Nephron (organoid): ENCODE data around the gene SCLT1.

Experiments
- H3K27ac Mint-ChIP-seq, 3 experiments: 2 replicates each; pipeline ENCODE4 v1.8.0; 2020; ENCODE audit warnings: mixed read lengths in 3 of 3, mild to moderate bottlenecking in 2 of 3, moderate library complexity in 1 of 3
- H3K27me3 Mint-ChIP-seq: 2 replicates; pipeline ENCODE4 v1.8.0; 2021; ENCODE audit warnings: low read depth, mild to moderate bottlenecking, moderate library complexity, mixed read lengths
- H3K36me3 Mint-ChIP-seq: 2 replicates; pipeline ENCODE4 v1.8.0; 2020; ENCODE audit warnings: low read depth, mixed read lengths
- H3K4me1 Mint-ChIP-seq: 2 replicates; pipeline ENCODE4 v1.8.0; 2020; ENCODE audit warnings: mixed read lengths
- H3K4me3 Mint-ChIP-seq, 3 experiments: 2 replicates each; pipeline ENCODE4 v1.8.0; 2020; ENCODE audit warnings: mild to moderate bottlenecking in 3 of 3, mixed read lengths in 3 of 3, moderate library complexity in 2 of 3
- H3K9me3 Mint-ChIP-seq: 2 replicates; pipeline ENCODE4 v1.8.0; 2020; ENCODE audit warnings: mixed read lengths
- TF ChIP-seq, protein P1 (sequence below), 3 experiments: fragments of 200-600 bp; sonication (generic); IDR thresholded peaks; one replicate each; pipeline ENCODE4 v1.5.0; 2021; ENCODE audit warnings: antibody characterized with exemption in 3 of 3; ENCODE audit not compliant: unreplicated experiment in 3 of 3

Gene SCLT1

DNA sequence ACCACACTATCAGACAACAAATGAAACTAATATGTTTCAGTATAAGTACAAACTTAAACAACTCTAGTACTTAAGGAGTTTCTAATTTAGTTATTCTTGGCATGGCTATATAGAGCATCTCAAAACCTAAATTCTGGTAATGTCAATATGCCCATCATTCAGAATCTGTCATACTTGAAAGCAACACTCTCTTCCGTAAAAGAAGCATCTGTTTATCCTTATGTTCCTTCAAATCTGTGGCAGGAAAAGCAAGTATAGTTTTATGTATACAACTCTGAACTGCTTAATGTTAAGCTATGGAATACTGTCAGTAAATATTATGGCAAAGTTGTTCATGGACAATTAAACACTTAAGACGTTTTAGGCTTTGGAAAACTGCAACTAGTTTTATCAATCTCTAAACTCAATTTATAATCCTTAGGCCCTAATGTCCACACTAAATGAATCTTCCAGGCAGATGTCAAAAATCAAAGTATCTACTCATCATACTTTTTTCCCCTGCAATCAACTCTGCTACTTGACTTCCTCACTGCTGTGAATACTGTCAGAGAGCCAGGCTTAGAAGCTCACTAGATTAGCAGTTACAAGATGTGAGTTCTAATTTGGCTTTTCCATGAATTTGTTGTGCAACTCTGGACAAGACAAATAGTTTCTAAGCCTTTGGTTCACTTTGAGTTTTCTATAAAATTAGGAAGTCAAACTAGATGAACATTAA lies 109.4 kb downstream of the SCLT1 start:
- H3K27ac Mint-ChIP-seq = no peak overlapping the region
- no peaks in the 10 kb centered on the region for H3K4me1 Mint-ChIP-seq
- no peaks in the 10 kb centered on the region for H3K27me3 Mint-ChIP-seq
- H3K36me3 Mint-ChIP-seq = peaks cover 29% of the 10 kb centered on the region
- no peak overlapping the region for H3K4me3 Mint-ChIP-seq
- TF ChIP-seq, protein P1, sequence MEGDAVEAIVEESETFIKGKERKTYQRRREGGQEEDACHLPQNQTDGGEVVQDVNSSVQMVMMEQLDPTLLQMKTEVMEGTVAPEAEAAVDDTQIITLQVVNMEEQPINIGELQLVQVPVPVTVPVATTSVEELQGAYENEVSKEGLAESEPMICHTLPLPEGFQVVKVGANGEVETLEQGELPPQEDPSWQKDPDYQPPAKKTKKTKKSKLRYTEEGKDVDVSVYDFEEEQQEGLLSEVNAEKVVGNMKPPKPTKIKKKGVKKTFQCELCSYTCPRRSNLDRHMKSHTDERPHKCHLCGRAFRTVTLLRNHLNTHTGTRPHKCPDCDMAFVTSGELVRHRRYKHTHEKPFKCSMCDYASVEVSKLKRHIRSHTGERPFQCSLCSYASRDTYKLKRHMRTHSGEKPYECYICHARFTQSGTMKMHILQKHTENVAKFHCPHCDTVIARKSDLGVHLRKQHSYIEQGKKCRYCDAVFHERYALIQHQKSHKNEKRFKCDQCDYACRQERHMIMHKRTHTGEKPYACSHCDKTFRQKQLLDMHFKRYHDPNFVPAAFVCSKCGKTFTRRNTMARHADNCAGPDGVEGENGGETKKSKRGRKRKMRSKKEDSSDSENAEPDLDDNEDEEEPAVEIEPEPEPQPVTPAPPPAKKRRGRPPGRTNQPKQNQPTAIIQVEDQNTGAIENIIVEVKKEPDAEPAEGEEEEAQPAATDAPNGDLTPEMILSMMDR (IDR thresholded peaks at IDR 0.05; ENCODE audit: unreplicated experiment in 3 of 3) = no peak
- peaks cover 12% of the 10 kb centered on the region for H3K9me3 Mint-ChIP-seq

DNA sequence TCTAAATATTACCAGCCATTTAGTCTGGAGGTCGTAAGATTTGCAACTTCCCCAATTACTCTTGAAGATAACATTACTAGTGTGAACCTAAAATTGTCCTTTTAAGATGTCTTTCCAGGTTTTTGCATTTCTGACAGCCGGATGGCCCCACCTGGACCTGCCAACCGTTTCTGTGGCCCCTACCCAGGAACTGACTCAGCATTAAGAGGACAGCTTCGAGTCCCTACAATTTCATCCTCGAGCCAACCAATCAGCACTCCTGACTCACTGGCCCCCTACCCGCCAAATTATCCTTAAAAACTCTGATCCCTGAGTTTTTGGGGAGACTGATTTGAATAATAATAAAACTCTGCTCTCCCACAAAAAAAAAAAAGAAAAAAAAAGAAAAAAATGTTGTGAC lies 112.0 kb downstream of the SCLT1 start:
- Mint-ChIP-seq H3K36me3 (peaks cover 5% of the 10 kb centered on the region), H3K4me3 (no peak overlapping the region), H3K4me1 (no peaks in the 10 kb centered on the region), H3K27ac (no peak overlapping the region), H3K9me3 (no peaks in the 10 kb centered on the region), H3K27me3 (no peaks in the 10 kb centered on the region)
- TF ChIP-seq, protein P1 (IDR thresholded peaks at IDR 0.05; ENCODE audit: unreplicated experiment in 3 of 3) = no peak

DNA sequence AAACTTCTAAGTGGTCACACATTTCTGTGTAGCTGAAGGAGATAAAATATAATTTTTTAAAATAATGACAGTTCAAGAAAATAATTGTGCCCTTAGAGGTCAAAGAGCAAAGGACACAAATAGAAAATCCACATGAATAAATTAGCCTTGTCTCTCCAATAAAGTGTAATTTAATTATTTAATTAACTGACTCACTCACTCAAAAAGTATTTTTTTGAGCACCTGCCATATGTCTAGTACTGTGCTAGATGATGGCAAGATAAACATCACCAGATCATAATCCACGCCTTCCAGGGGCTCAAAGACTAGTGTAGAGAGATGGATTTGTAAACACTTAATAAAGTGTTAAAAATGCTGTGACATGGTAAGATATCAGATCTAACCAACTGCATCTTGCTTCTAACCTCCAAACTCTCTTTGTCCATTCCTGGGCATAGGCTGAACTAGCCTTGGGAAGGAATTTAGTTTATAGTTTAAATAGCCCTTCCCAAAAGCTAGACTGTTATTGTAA lies 112.5 kb downstream of the SCLT1 start:
- Mint-ChIP-seq H3K27ac (no peak overlapping the region), H3K9me3 (no peaks in the 10 kb centered on the region), H3K4me3 (no peak overlapping the region), H3K36me3 (peaks cover 3% of the 10 kb centered on the region), H3K27me3 (no peaks in the 10 kb centered on the region), H3K4me1 (no peaks in the 10 kb centered on the region)
- TF ChIP-seq, protein P1 (IDR thresholded peaks at IDR 0.05; ENCODE audit: unreplicated experiment in 3 of 3) = no peak

DNA sequence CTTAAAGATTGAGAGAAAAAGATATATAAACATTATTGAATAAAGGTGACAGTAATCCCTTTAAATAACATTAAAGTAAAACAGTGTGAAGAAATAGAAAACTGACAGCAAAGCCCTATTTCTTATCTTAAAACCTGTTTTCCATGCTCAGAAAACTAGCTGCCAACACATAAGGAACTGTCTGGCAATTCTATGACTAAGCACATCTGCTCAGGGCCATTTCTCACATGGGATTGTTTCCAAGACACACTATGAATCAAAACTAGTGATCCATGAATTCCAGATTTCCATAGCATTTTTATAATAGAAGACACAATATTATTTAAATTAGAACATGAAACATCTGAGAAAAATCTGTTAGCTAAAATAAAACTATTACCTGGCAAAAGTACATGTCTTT lies 113.4 kb downstream of the SCLT1 start:
- TF ChIP-seq, protein P1 (IDR thresholded peaks at IDR 0.05; ENCODE audit: unreplicated experiment in 3 of 3) = no peak
- no peak overlapping the region for H3K4me3 Mint-ChIP-seq
- H3K27me3 Mint-ChIP-seq = no peaks in the 10 kb centered on the region
- H3K27ac Mint-ChIP-seq = no peak overlapping the region
- no peaks in the 10 kb centered on the region for H3K36me3 Mint-ChIP-seq
- H3K9me3 Mint-ChIP-seq = no peaks in the 10 kb centered on the region
- H3K4me1 Mint-ChIP-seq = no peaks in the 10 kb centered on the region

DNA sequence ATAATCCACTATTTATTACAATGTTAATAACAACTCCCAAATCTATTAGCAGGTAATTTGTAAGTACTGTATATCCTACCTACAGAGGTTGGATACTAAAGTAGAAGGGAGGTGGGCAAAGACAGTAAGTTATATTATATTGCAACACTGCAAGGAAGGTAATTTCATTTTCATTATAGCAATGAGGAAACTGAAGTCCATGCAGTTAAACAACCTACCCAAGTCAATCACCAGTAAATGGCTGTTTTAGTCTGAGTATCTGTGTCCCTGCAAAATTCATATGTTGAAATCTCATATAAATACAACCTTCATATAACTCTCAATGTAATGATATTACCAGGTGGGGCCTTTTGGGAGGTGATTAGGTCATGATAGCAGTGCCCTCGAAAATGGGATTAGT lies 114.4 kb downstream of the SCLT1 start:
- H3K4me1 Mint-ChIP-seq = peaks cover 5% of the 10 kb centered on the region
- TF ChIP-seq, protein P1 (IDR thresholded peaks at IDR 0.05; ENCODE audit: unreplicated experiment in 3 of 3) = no peak
- H3K27me3 Mint-ChIP-seq = no peaks in the 10 kb centered on the region
- H3K36me3 Mint-ChIP-seq = no peaks in the 10 kb centered on the region
- no peaks in the 10 kb centered on the region for H3K9me3 Mint-ChIP-seq
- no peak overlapping the region for H3K4me3 Mint-ChIP-seq
- H3K27ac Mint-ChIP-seq = no peak overlapping the region

DNA sequence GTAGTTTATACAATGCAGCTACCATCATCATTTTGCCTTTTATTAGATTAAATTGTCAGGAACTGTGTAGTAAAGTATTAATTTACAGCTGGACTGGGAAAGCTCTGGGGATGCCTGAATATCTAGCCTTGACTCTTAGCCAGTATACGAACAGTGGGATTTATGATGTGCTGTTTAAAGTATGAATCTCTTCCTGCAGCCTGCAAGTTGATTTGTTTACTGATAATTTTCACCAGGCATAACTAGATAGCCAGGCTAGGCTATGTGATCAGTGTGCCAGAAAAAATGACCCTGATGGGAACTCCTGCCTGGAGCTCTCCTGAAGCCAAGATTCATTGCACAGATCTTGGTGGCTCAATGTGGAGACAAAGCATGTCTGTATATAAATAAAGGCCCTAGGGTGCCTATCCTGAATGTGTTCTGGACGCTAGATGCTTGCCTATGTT lies 119.2 kb downstream of the SCLT1 start:
- Mint-ChIP-seq H3K36me3 (peaks cover 4% of the 10 kb centered on the region), H3K4me1 (peaks cover 8% of the 10 kb centered on the region), H3K27ac (peak overlapping the region; percentile 7 to 73 (median 24)), H3K27me3 (no peaks in the 10 kb centered on the region), H3K4me3 (no peak overlapping the region), H3K9me3 (no peaks in the 10 kb centered on the region)
- TF ChIP-seq, protein P1 (IDR thresholded peaks at IDR 0.05; ENCODE audit: unreplicated experiment in 3 of 3) = no peak
